HL-60 (cell line): Measurements from ENCODE around the gene PRDM2.

Experiments
- DNase-seq, 2 experiments: peaks; one replicate each; pipeline ENCODE4 v3.0.0-alpha.2; 2010 to 2020; ENCODE audit warnings: low read depth in 1 of 2, low spot score in 1 of 2
- H3K27ac ChIP-seq: fragments of 250-450 bp; sonication (Bioruptor Pico); replicated peaks from 2 replicates; pipeline ENCODE4 v1.5.1; 2020; ENCODE audit warnings: mild to moderate bottlenecking, moderate library complexity
- H3K27me3 ChIP-seq: fragments of 250-450 bp; sonication (Bioruptor Pico); 2 replicates; pipeline ENCODE4 v1.5.1; 2021; ENCODE audit warnings: mild to moderate bottlenecking, moderate library complexity; ENCODE audit not compliant: insufficient read depth, poor library complexity, severe bottlenecking
- H3K4me3 ChIP-seq: replicated peaks from 2 replicates; pipeline ENCODE4 v1.5.1; 2011; ENCODE audit warnings: mild to moderate bottlenecking, control low read depth, low read length; ENCODE audit not compliant: insufficient read depth
- GABPA ChIP-seq: IDR thresholded peaks from 2 replicates; pipeline ENCODE4 v1.6.1; 2012; ENCODE audit warnings: low read depth
- POLR2AphosphoS5 ChIP-seq: IDR thresholded peaks from 2 replicates; pipeline ENCODE4 v1.6.1; 2012; ENCODE audit warnings: low read depth
- REST ChIP-seq: IDR thresholded peaks from 2 replicates; pipeline ENCODE4 v1.6.1; 2012; ENCODE audit warnings: low read depth; ENCODE audit not compliant: insufficient replicate concordance
- SPI1 ChIP-seq: IDR thresholded peaks from 2 replicates; pipeline ENCODE4 v1.6.1; 2012; ENCODE audit warnings: low read depth, mild to moderate bottlenecking, borderline replicate concordance
- TF ChIP-seq, protein P1 (sequence below): IDR thresholded peaks from one replicate; pipeline ENCODE4 v1.5.1; 2011; ENCODE audit warnings: low read length, control low read depth, inconsistent platforms; ENCODE audit not compliant: insufficient read depth

Gene PRDM2

DNA sequence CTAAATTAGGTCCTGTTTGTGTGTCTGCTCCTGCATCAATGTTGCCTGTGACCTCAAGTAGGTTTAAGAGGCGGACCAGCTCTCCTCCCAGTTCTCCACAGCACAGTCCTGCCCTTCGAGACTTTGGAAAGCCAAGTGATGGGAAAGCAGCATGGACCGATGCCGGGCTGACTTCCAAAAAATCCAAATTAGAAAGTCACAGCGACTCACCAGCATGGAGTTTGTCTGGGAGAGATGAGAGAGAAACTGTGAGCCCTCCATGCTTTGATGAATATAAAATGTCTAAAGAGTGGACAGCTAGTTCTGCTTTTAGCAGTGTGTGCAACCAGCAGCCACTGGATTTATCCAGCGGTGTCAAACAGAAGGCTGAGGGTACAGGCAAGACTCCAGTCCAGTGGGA, 79.9 kb downstream of the PRDM2 start:
- H3K27ac ChIP-seq, result no peak overlapping the region
- TF ChIP-seq, protein P1, sequence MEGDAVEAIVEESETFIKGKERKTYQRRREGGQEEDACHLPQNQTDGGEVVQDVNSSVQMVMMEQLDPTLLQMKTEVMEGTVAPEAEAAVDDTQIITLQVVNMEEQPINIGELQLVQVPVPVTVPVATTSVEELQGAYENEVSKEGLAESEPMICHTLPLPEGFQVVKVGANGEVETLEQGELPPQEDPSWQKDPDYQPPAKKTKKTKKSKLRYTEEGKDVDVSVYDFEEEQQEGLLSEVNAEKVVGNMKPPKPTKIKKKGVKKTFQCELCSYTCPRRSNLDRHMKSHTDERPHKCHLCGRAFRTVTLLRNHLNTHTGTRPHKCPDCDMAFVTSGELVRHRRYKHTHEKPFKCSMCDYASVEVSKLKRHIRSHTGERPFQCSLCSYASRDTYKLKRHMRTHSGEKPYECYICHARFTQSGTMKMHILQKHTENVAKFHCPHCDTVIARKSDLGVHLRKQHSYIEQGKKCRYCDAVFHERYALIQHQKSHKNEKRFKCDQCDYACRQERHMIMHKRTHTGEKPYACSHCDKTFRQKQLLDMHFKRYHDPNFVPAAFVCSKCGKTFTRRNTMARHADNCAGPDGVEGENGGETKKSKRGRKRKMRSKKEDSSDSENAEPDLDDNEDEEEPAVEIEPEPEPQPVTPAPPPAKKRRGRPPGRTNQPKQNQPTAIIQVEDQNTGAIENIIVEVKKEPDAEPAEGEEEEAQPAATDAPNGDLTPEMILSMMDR, result no peak
- no peak for TF ChIP-seq GABPA
- no peaks in the 10 kb centered on the region for H3K27me3 ChIP-seq
- DNase-seq, result no peak
- no peak overlapping the region for H3K4me3 ChIP-seq

DNA sequence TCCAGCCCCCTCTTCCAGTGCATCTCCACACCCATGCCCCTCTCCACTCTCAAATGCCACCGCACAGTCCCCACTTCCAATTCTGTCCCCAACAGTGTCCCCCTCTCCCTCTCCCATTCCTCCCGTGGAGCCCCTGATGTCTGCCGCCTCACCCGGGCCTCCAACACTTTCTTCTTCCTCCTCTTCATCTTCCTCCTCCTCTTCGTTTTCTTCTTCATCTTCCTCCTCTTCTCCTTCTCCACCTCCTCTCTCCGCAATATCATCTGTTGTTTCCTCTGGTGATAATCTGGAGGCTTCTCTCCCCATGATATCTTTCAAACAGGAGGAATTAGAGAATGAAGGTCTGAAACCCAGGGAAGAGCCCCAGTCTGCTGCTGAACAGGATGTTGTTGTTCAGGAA, 80.8 kb downstream of the PRDM2 start:
- no peak overlapping the region for H3K27ac ChIP-seq
- TF ChIP-seq, protein P1, result no peak
- TF ChIP-seq REST (no peak), GABPA (no peak), SPI1 (no peak), POLR2AphosphoS5 (no peak)
- H3K4me3 ChIP-seq, result no peak overlapping the region
- no peaks in the 10 kb centered on the region for H3K27me3 ChIP-seq
- DNase-seq, result no peak

DNA sequence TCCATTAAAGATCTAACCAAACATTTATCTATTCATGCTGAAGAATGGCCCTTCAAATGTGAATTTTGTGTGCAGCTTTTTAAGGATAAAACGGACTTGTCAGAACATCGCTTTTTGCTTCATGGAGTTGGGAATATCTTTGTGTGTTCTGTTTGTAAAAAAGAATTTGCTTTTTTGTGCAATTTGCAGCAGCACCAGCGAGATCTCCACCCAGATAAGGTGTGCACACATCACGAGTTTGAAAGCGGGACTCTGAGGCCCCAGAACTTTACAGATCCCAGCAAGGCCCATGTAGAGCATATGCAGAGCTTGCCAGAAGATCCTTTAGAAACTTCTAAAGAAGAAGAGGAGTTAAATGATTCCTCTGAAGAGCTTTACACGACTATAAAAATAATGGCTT, 81.2 kb downstream of the PRDM2 start:
- Histone ChIP-seq H3K4me3 (no peak overlapping the region), H3K27me3 (no peaks in the 10 kb centered on the region), H3K27ac (no peak overlapping the region)
- no peak for DNase-seq
- TF ChIP-seq REST, result no peak
- TF ChIP-seq, protein P1, result no peak
- TF ChIP-seq SPI1, result no peak
- TF ChIP-seq GABPA, result no peak
- no peak for TF ChIP-seq POLR2AphosphoS5

DNA sequence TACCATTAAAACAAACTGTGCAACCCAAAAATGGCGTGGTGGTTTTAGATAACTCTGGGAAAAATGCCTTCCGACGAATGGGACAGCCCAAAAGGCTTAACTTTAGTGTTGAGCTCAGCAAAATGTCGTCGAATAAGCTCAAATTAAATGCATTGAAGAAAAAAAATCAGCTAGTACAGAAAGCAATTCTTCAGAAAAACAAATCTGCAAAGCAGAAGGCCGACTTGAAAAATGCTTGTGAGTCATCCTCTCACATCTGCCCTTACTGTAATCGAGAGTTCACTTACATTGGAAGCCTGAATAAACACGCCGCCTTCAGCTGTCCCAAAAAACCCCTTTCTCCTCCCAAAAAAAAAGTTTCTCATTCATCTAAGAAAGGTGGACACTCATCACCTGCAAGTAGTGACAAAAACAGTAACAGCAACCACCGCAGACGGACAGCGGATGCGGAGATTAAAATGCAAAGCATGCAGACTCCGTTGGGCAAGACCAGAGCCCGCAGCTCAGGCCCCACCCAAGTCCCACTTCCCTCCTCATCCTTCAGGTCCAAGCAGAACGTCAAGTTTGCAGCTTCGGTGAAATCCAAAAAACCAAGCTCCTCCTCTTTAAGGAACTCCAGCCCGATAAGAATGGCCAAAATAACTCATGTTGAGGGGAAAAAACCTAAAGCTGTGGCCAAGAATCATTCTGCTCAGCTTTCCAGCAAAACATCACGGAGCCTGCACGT, 82.1 kb downstream of the PRDM2 start:
- no peaks in the 10 kb centered on the region for H3K27me3 ChIP-seq
- DNase-seq, result no peak
- H3K4me3 ChIP-seq, result no peak overlapping the region
- no peak overlapping the region for H3K27ac ChIP-seq
- TF ChIP-seq REST (no peak), SPI1 (no peak), POLR2AphosphoS5 (no peak)
- TF ChIP-seq, protein P1, result no peak
